ENCODE measurements around the gene CHD6.

GRCh38 chr20:41382791-41383305 is 235.3 kb downstream of the CHD6 start:
- TF ChIP-seq POLR2A (IDR thresholded peaks at IDR 0.05): no peak
- no peak for TF ChIP-seq CTCF (IDR thresholded peaks at IDR 0.05)
